CD8-positive, alpha-beta memory T cell (primary cell): ENCODE data around the gene PHLDB3. TPM values are rescaled to one million over a fixed set of nuclear protein-coding genes. Genes with fewer than 3 reads are reported as not detected.

Experiments used
- CTCF ChIA-PET: fragments of 350-600 bp; sonication (Branson Sonifier 250); formaldehyde crosslinking; loops from one replicate; lab custom pipeline; 2021; ENCODE audit warnings: antibody characterized with exemption; lab: Charles Lee
- POLR2A ChIA-PET: fragments of 350-600 bp; sonication (Branson Sonifier 250); formaldehyde crosslinking; loops from one replicate; lab custom pipeline; 2021; ENCODE audit warnings: antibody characterized with exemption; lab: Charles Lee
- DNase-seq, 5 donors: peaks; one replicate each; pipeline versions ENCODE4 v3.0.0 to v3.0.0-alpha.2; 2020 to 2022; ENCODE audit warnings: mixed read lengths in 1 of 5
- H3K27ac ChIP-seq: one replicate; pipeline ENCODE4 v1.7.0; 2013; ENCODE audit warnings: low read depth, mild to moderate bottlenecking, low read length, moderate library complexity
- H3K27me3 ChIP-seq: 2 replicates; pipeline ENCODE4 v1.7.0; 2013; ENCODE audit warnings: low read length, mild to moderate bottlenecking; ENCODE audit not compliant: insufficient read depth, poor library complexity, severe bottlenecking
- H3K36me3 ChIP-seq: 2 replicates; pipeline ENCODE4 v1.7.0; 2013; ENCODE audit warnings: mild to moderate bottlenecking, low read length, moderate library complexity; ENCODE audit not compliant: insufficient read depth
- H3K4me1 ChIP-seq: 2 replicates; pipeline ENCODE4 v1.7.0; 2013; ENCODE audit warnings: mild to moderate bottlenecking, low read length, moderate library complexity; ENCODE audit not compliant: insufficient read depth
- H3K4me3 ChIP-seq: 2 replicates; pipeline ENCODE4 v1.7.0; 2013; ENCODE audit warnings: mild to moderate bottlenecking, low read length
- H3K9me3 ChIP-seq: 2 replicates; pipeline ENCODE4 v1.7.0; 2013; ENCODE audit warnings: mild to moderate bottlenecking, low read length
- H3K27ac Mint-ChIP-seq, 8 donors: one replicate each; pipeline ENCODE4 v1.8.0; 2020 to 2021; ENCODE audit warnings: mixed read lengths in 8 of 8, mild to moderate bottlenecking in 6 of 8, inconsistent platforms in 3 of 8, moderate library complexity in 3 of 8
- H3K27me3 Mint-ChIP-seq, 2 donors: one replicate each; pipeline ENCODE4 v1.8.0; 2020 to 2021; ENCODE audit warnings: mixed read lengths in 2 of 2, mild to moderate bottlenecking in 1 of 2, moderate library complexity in 1 of 2
- H3K36me3 Mint-ChIP-seq, 3 donors: one replicate each; pipeline ENCODE4 v1.8.0; 2020 to 2021; ENCODE audit warnings: mixed read lengths in 3 of 3, inconsistent platforms in 1 of 3, mild to moderate bottlenecking in 1 of 3
- H3K4me1 Mint-ChIP-seq, 3 donors: one replicate each; pipeline ENCODE4 v1.8.0; 2020 to 2021; ENCODE audit warnings: mixed read lengths in 3 of 3, inconsistent platforms in 1 of 3, mild to moderate bottlenecking in 1 of 3
- H3K4me3 Mint-ChIP-seq, 7 donors: one replicate each; pipeline ENCODE4 v1.8.0; 2020 to 2021; ENCODE audit warnings: mixed read lengths in 7 of 7, mild to moderate bottlenecking in 6 of 7, moderate library complexity in 4 of 7, inconsistent platforms in 2 of 7
- H3K9me3 Mint-ChIP-seq, 5 donors: one replicate each; pipeline ENCODE4 v1.8.0; 2020 to 2022; ENCODE audit warnings: mixed read lengths in 5 of 5, mild to moderate bottlenecking in 3 of 5, moderate library complexity in 2 of 5, inconsistent platforms in 1 of 5
- polyA plus RNA-seq: library from polyadenylated mRNA; unstranded; fragments of 300-500 nt; fragmentation: Illumina TruSeq; gene quantifications from one replicate; pipeline ENCODE4 v1.2.3, GENCODE V29; 2021
- total RNA-seq, 2 experiments: library from RNA; stranded (reverse); gene quantifications; one replicate each; pipeline ENCODE4 v1.2.3, GENCODE V29; 2021

The PHLDB3 gene
- total and polyA plus RNA-seq, 3 experiments from 2014 or later: 8.1 to 15.4 (median 13.5) TPM

- no peak for DNase-seq
- Mint-ChIP-seq H3K9me3 (no peaks in the 10 kb centered on the region), H3K27me3 (no peaks in the 10 kb centered on the region), H3K4me3 (no peak overlapping the region), H3K4me1 (no peaks in the 10 kb centered on the region), H3K36me3 (peaks cover 0 to 27% (median 9%) of the 10 kb centered on the region in 3 donors), H3K27ac (peak overlapping the region in 4 of 8 donors; percentile 17 to 42 (median 30))
- Histone ChIP-seq H3K9me3 (no peaks in the 10 kb centered on the region), H3K27ac (no peak overlapping the region), H3K27me3 (no peaks in the 10 kb centered on the region), H3K36me3 (peaks cover 6% of the 10 kb centered on the region), H3K4me3 (no peak overlapping the region), H3K4me1 (no peaks in the 10 kb centered on the region)
- CTCF ChIA-PET: no interaction called here
- POLR2A ChIA-PET: no interaction called here
Observed at GRCh38 chr19:43481701-43482100, 22.8 kb downstream of the PHLDB3 start.

GRCh38 chr19:43480574-43480973, 24.0 kb downstream of the PHLDB3 start:
- peaks cover 0 to 27% (median 9%) of the 10 kb centered on the region in 3 donors for H3K36me3 Mint-ChIP-seq
- ChIA-PET CTCF (interaction anchor here (0.9 kb wide), 1 partner anchor 74 kb away, joined by 3 read pairs; no protein-coding TSS in a partner anchor), POLR2A (interaction anchor here (0.6 to 1.1 kb wide), 2 partner anchors 17 to 1337 kb away, joined by 3 read pairs; no protein-coding TSS in a partner anchor)
- peaks cover 2 to 6% (median 2%) of the 10 kb centered on the region in 3 donors for H3K4me1 Mint-ChIP-seq
- H3K4me1 ChIP-seq: peaks cover 5% of the 10 kb centered on the region
- peaks cover 6% of the 10 kb centered on the region for H3K36me3 ChIP-seq
- no peak overlapping the region for H3K4me3 ChIP-seq
- no peaks in the 10 kb centered on the region for H3K27me3 Mint-ChIP-seq
- no peak overlapping the region for H3K4me3 Mint-ChIP-seq
- H3K27me3 ChIP-seq: no peaks in the 10 kb centered on the region
- H3K27ac ChIP-seq: no peak overlapping the region
- no peak for DNase-seq
- H3K9me3 Mint-ChIP-seq: no peaks in the 10 kb centered on the region
- no peaks in the 10 kb centered on the region for H3K9me3 ChIP-seq
- H3K27ac Mint-ChIP-seq: peak overlapping the region in 1 of 8 donors; percentile 70

- peaks cover 5 to 11% (median 6%) of the 10 kb centered on the region in 3 donors for H3K4me1 Mint-ChIP-seq
- no peak for DNase-seq
- H3K27me3 ChIP-seq: no peaks in the 10 kb centered on the region
- peaks cover 0 to 27% (median 11%) of the 10 kb centered on the region in 3 donors for H3K36me3 Mint-ChIP-seq
- no peak overlapping the region for H3K27ac ChIP-seq
- H3K27me3 Mint-ChIP-seq: no peaks in the 10 kb centered on the region
- ChIA-PET CTCF (interaction anchor here (0.9 to 1.0 kb wide), 2 partner anchors 13 to 75 kb away, joined by 3 read pairs; no protein-coding TSS in a partner anchor), POLR2A (interaction anchor here (0.6 to 1.1 kb wide), 2 partner anchors 16 to 1336 kb away, joined by 3 read pairs; no protein-coding TSS in a partner anchor)
- H3K4me3 ChIP-seq: no peak overlapping the region
- H3K4me3 Mint-ChIP-seq: no peak overlapping the region
- no peaks in the 10 kb centered on the region for H3K9me3 ChIP-seq
- H3K9me3 Mint-ChIP-seq: no peaks in the 10 kb centered on the region
- H3K36me3 ChIP-seq: peaks cover 6% of the 10 kb centered on the region
- H3K4me1 ChIP-seq: peaks cover 8% of the 10 kb centered on the region
- peak overlapping the region in 3 of 8 donors; percentile 21 to 58 (median 42) for H3K27ac Mint-ChIP-seq
Observed at GRCh38 chr19:43479961-43480561, 24.5 kb downstream of the PHLDB3 start.

- Histone ChIP-seq H3K9me3 (no peaks in the 10 kb centered on the region), H3K36me3 (peaks cover 6% of the 10 kb centered on the region), H3K4me1 (peaks cover 16% of the 10 kb centered on the region), H3K4me3 (no peak overlapping the region), H3K27ac (no peak overlapping the region), H3K27me3 (no peaks in the 10 kb centered on the region)
- no peak for DNase-seq
- Mint-ChIP-seq H3K4me1 (peaks cover 5 to 16% (median 8%) of the 10 kb centered on the region in 3 donors), H3K27ac (peak overlapping the region in 1 of 8 donors; percentile 36), H3K36me3 (peaks cover 0 to 27% (median 11%) of the 10 kb centered on the region in 3 donors), H3K27me3 (no peaks in the 10 kb centered on the region), H3K4me3 (no peak overlapping the region), H3K9me3 (no peaks in the 10 kb centered on the region)
- CTCF ChIA-PET: interaction anchor here (1.0 to 1.2 kb wide), 2 partner anchors 13 to 32 kb away, joined by 3 to 6 read pairs; no protein-coding TSS in a partner anchor
- POLR2A ChIA-PET: no interaction called here
Observed at GRCh38 chr19:43479226-43479625, 25.3 kb downstream of the PHLDB3 start.

- H3K4me3 ChIP-seq: no peak overlapping the region
- Mint-ChIP-seq H3K27me3 (peaks cover 0 to 1% of the 10 kb centered on the region in 2 donors), H3K4me1 (peaks cover 5 to 18% (median 10%) of the 10 kb centered on the region in 3 donors), H3K4me3 (no peak overlapping the region), H3K27ac (peak overlapping the region in 5 of 8 donors; percentile 51 to 90 (median 89)), H3K36me3 (peaks cover 0 to 24% (median 11%) of the 10 kb centered on the region in 3 donors), H3K9me3 (no peaks in the 10 kb centered on the region)
- ChIA-PET POLR2A (no interaction called here), CTCF (interaction anchor here (1.2 kb wide), 1 partner anchor 31 kb away, joined by 6 read pairs; no protein-coding TSS in a partner anchor)
- peaks cover 17% of the 10 kb centered on the region for H3K4me1 ChIP-seq
- no peaks in the 10 kb centered on the region for H3K9me3 ChIP-seq
- peaks cover 6% of the 10 kb centered on the region for H3K36me3 ChIP-seq
- DNase-seq: no peak
- H3K27ac ChIP-seq: no peak overlapping the region
- H3K27me3 ChIP-seq: no peaks in the 10 kb centered on the region
Observed at GRCh38 chr19:43478323-43478722, 26.2 kb downstream of the PHLDB3 start.

- Mint-ChIP-seq H3K4me1 (peaks cover 5 to 18% (median 12%) of the 10 kb centered on the region in 3 donors), H3K27me3 (peaks cover 0 to 1% of the 10 kb centered on the region in 2 donors), H3K27ac (peak overlapping the region in 4 of 8 donors; percentile 32 to 99 (median 88)), H3K9me3 (no peaks in the 10 kb centered on the region), H3K36me3 (peaks cover 0 to 21% (median 11%) of the 10 kb centered on the region in 3 donors), H3K4me3 (no peak overlapping the region)
- ChIA-PET CTCF (interaction anchor here (0.6 kb wide), 1 partner anchor 13 kb away, joined by 3 read pairs; no protein-coding TSS in a partner anchor), POLR2A (interaction anchor here (0.6 to 0.7 kb wide), 2 partner anchors 11 to 13 kb away, joined by 3 read pairs; partner anchors contain the start of gene LYPD3)
- Histone ChIP-seq H3K27me3 (no peaks in the 10 kb centered on the region), H3K9me3 (no peaks in the 10 kb centered on the region), H3K27ac (no peak overlapping the region), H3K4me1 (peaks cover 25% of the 10 kb centered on the region), H3K4me3 (no peak overlapping the region), H3K36me3 (peaks cover 6% of the 10 kb centered on the region)
- DNase-seq: no peak
Observed at GRCh38 chr19:43476606-43477005, 27.9 kb downstream of the PHLDB3 start.

- H3K27me3 ChIP-seq: no peaks in the 10 kb centered on the region
- POLR2A ChIA-PET: interaction anchor here (3.7 kb wide), 1 partner anchor 12 kb away, joined by 14 read pairs; no protein-coding TSS in a partner anchor
- peaks cover 0 to 13% (median 9%) of the 10 kb centered on the region in 3 donors for H3K36me3 Mint-ChIP-seq
- no peaks in the 10 kb centered on the region for H3K36me3 ChIP-seq
- peak overlapping the region; percentile 69 to 87 (median 82) for H3K4me3 Mint-ChIP-seq
- DNase-seq: peak; percentile 91 to 97 (median 95)
- peak overlapping the region; percentile 69 for H3K27ac ChIP-seq
- H3K27ac Mint-ChIP-seq: peak overlapping the region; percentile 81 to 99 (median 96)
- peaks cover 33% of the 10 kb centered on the region for H3K4me1 ChIP-seq
- no peaks in the 10 kb centered on the region for H3K9me3 Mint-ChIP-seq
- CTCF ChIA-PET: no interaction called here
- peaks cover 0 to 1% of the 10 kb centered on the region in 2 donors for H3K27me3 Mint-ChIP-seq
- peak overlapping the region; percentile 70 for H3K4me3 ChIP-seq
- peaks cover 7 to 20% (median 13%) of the 10 kb centered on the region in 3 donors for H3K4me1 Mint-ChIP-seq
- no peaks in the 10 kb centered on the region for H3K9me3 ChIP-seq
Observed at GRCh38 chr19:43474986-43475705, 29.4 kb downstream of the PHLDB3 start.
